HepG2 (cell line): ENCODE measurements around the gene LRP5. TPM values are rescaled to one million over a fixed set of nuclear protein-coding genes. Genes with fewer than 3 reads are reported as not detected.

ENCODE experiments used
- ZFX ChIP-seq: sonication (generic); formaldehyde crosslinking; IDR thresholded peaks from 2 replicates; pipeline ENCODE4 v1.4.0; 2020; ENCODE audit warnings: mild to moderate bottlenecking, low read depth, missing genetic modification reagents, moderate library complexity
- ZNF282 ChIP-seq: fragments of 450-650 bp; IDR thresholded peaks from 2 replicates; pipeline ENCODE4 v1.6.1; 2018; ENCODE audit not compliant: partially characterized antibody
- polyA plus RNA-seq, 8 experiments: library from polyadenylated mRNA; depleted of rRNA in 3 of 8; stranded (reverse) in 7 of 8; unstranded in 1 of 8; fragments of >200 nt; fragmentation: Illumina TruSeq in 4 of 8; extraction: Trizol in 4 of 8; gene quantifications; 2 replicates each; pipeline versions ENCODE4 v1.2.1 to v1.2.3, GENCODE V29; 2011 to 2016; ENCODE audit warnings: low read depth in 4 of 8, missing spikeins in 1 of 8, mixed read lengths in 1 of 8; ENCODE audit not compliant: insufficient read depth in 1 of 8
- total RNA-seq, 5 experiments: library from RNA; depleted of rRNA; stranded (reverse); fragments of >200 nt; fragmentation: Illumina TruSeq; extraction: Trizol; gene quantifications; 2 replicates each; pipeline ENCODE4 v1.2.3, GENCODE V29; 2016; ENCODE audit warnings: low read depth in 1 of 5
- TF ChIP-seq, protein P1 (sequence below): sonication (generic); formaldehyde crosslinking; IDR thresholded peaks from 2 replicates; pipeline ENCODE4 v1.5.0; 2020; ENCODE audit warnings: missing genetic modification reagents
- TF ChIP-seq, protein P2 (sequence below), 2 experiments: sonication (generic) in 1 of 2; formaldehyde crosslinking in 1 of 2; IDR thresholded peaks; 2 replicates each; pipeline versions ENCODE4 v1.5.1 to v1.6.1; 2011 to 2020; ENCODE audit warnings: borderline replicate concordance in 1 of 2, low read depth in 1 of 2, low read length in 1 of 2, mild to moderate bottlenecking in 1 of 2, missing genetic modification reagents in 1 of 2, moderate library complexity in 1 of 2
- TF ChIP-seq, protein P3 (sequence below): sonication (generic); formaldehyde crosslinking; IDR thresholded peaks from 2 replicates; pipeline ENCODE4 v1.5.0; 2020; ENCODE audit warnings: mild to moderate bottlenecking, missing genetic modification reagents, borderline replicate concordance

LRP5 gene
- total and polyA plus RNA-seq, 2 of the 13 experiments (the other 11 are each of a cell fraction or from before 2014, with no cell fraction given): 40.4 to 64.0 TPM

DNA sequence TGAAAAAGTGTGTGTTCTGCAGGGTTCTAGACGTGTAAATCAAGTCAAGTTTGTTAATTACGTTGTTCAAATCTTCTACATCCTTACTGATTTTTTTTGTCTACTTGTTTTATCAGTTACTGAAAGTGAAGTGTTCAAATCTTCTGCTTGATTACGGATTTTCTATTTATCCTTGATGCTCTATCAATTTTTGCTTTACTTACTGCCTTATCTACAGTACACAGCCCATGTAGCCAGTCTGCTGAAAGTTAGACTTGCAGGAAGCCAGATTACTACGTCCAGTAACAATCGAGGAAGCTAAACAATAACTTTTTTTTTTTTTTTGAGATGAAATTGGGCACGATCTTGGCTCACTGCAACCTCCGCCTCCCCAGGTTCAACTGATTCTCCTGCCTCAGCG, 25.0 kb upstream of the LRP5 start (continued):
- TF ChIP-seq, protein P1, sequence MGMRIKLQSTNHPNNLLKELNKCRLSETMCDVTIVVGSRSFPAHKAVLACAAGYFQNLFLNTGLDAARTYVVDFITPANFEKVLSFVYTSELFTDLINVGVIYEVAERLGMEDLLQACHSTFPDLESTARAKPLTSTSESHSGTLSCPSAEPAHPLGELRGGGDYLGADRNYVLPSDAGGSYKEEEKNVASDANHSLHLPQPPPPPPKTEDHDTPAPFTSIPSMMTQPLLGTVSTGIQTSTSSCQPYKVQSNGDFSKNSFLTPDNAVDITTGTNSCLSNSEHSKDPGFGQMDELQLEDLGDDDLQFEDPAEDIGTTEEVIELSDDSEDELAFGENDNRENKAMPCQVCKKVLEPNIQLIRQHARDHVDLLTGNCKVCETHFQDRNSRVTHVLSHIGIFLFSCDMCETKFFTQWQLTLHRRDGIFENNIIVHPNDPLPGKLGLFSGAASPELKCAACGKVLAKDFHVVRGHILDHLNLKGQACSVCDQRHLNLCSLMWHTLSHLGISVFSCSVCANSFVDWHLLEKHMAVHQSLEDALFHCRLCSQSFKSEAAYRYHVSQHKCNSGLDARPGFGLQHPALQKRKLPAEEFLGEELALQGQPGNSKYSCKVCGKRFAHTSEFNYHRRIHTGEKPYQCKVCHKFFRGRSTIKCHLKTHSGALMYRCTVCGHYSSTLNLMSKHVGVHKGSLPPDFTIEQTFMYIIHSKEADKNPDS: no peak
- TF ChIP-seq, protein P2, sequence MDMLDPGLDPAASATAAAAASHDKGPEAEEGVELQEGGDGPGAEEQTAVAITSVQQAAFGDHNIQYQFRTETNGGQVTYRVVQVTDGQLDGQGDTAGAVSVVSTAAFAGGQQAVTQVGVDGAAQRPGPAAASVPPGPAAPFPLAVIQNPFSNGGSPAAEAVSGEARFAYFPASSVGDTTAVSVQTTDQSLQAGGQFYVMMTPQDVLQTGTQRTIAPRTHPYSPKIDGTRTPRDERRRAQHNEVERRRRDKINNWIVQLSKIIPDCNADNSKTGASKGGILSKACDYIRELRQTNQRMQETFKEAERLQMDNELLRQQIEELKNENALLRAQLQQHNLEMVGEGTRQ (IDR thresholded peaks at IDR 0.05; ENCODE audit: low read depth, low read length): no peak
- TF ChIP-seq, protein P2 (CRISPR knock-in tag; IDR thresholded peaks at IDR 0.05; ENCODE audit: borderline replicate concordance): no peak
- TF ChIP-seq, protein P3, sequence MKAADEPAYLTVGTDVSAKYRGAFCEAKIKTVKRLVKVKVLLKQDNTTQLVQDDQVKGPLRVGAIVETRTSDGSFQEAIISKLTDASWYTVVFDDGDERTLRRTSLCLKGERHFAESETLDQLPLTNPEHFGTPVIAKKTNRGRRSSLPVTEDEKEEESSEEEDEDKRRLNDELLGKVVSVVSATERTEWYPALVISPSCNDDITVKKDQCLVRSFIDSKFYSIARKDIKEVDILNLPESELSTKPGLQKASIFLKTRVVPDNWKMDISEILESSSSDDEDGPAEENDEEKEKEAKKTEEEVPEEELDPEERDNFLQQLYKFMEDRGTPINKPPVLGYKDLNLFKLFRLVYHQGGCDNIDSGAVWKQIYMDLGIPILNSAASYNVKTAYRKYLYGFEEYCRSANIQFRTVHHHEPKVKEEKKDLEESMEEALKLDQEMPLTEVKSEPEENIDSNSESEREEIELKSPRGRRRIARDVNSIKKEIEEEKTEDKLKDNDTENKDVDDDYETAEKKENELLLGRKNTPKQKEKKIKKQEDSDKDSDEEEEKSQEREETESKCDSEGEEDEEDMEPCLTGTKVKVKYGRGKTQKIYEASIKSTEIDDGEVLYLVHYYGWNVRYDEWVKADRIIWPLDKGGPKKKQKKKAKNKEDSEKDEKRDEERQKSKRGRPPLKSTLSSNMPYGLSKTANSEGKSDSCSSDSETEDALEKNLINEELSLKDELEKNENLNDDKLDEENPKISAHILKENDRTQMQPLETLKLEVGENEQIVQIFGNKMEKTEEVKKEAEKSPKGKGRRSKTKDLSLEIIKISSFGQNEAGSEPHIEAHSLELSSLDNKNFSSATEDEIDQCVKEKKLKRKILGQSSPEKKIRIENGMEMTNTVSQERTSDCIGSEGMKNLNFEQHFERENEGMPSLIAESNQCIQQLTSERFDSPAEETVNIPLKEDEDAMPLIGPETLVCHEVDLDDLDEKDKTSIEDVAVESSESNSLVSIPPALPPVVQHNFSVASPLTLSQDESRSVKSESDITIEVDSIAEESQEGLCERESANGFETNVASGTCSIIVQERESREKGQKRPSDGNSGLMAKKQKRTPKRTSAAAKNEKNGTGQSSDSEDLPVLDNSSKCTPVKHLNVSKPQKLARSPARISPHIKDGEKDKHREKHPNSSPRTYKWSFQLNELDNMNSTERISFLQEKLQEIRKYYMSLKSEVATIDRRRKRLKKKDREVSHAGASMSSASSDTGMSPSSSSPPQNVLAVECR (CRISPR knock-in tag): no peak
- no peak for TF ChIP-seq ZFX
- TF ChIP-seq ZNF282: no peak
